K562 treated with DMSO at 1 percent for 24 hours (cell line): ENCODE measurements around the gene COL4A6. TPM values are rescaled to one million over a fixed set of nuclear protein-coding genes. Genes with fewer than 3 reads are reported as not detected.

Experiments
- total RNA-seq: library from RNA; unstranded; fragments of 300-600 nt; gene quantifications from 2 replicates; pipeline ENCODE4 v1.2.3, GENCODE V29; 2022; ENCODE audit warnings: low read depth; ENCODE audit not compliant: insufficient read depth

The COL4A6 gene
- not detected in 2 replicates for total RNA-seq

DNA sequence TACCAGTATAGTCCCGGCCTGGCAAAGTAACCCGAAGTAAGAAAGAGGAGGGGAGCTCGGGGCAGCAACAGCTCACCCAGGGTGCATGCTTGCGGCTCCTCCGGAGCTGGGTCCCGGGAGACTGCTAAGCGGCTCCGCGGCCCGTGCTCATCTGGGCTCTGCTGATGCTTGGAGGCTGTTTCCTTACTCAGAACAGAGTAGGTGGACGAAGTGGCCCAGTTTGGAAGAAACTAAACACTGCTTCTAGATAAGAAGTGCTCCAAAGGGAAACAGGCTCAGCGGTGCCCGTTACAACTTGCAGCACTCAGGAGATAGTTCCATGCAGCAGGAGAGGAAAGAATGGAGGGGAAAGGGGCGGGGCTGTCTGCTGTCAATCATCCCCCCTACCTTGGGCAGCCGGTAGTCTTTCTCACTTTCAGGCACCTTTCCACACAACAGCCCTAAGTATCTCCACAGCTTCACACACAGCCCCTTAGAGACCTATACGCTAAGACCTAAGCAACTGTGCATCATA lies at the start of gene COL4A6:
Gene COL4A6, minus strand, starts transcription at position 313 of the 514 bp plus-strand sequence. Its CDS starts 226 bp downstream, at position 87.

DNA sequence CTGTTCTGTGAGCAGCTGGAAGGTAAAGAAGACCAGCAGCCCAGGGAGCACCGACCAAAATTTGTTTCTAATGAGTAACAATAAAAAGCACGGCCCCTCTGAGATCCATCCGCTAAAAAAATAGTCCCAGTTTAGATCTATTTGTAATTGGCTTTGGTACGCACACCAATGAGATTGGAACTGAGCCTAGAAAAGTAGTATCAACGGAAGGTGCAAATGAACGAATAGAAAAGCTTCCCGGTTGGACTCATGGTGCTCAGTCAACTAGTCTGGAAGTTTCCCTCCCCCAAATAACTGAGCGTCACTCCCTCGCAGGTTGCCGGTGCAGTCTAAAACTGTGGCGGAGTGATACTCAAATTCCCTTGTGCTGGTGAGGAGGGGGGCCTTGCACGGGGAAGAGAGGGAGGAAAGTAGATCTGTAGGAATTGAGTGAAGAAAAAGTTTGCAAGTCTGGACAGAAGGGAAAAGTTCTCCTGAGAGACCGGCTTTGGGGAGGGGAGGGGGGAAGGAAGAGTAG lies 1.3 kb upstream of the COL4A6 start, which contains the start of gene COL4A5:
Gene COL4A5, plus strand, starts transcription at position 413 of the 517 bp plus-strand sequence. CDS start 288 bp downstream, outside the sequence.

Other genes starting within 250 kb of the COL4A6 start
- 1.5 and 3.0 TPM in 2 replicates for gene COL4A5, start 1.4 kb upstream of the COL4A6 start, total RNA-seq